NCI-H510A treated with DMSO at 0.1 percent for 48 hours (cell line): Measurements from ENCODE around the gene ATAT1.

ENCODE experiments used
- DNase-seq: peaks from one replicate; lab custom pipeline; 2025; lab: John Stamatoyannopoulos, UW

The ATAT1 gene

DNA sequence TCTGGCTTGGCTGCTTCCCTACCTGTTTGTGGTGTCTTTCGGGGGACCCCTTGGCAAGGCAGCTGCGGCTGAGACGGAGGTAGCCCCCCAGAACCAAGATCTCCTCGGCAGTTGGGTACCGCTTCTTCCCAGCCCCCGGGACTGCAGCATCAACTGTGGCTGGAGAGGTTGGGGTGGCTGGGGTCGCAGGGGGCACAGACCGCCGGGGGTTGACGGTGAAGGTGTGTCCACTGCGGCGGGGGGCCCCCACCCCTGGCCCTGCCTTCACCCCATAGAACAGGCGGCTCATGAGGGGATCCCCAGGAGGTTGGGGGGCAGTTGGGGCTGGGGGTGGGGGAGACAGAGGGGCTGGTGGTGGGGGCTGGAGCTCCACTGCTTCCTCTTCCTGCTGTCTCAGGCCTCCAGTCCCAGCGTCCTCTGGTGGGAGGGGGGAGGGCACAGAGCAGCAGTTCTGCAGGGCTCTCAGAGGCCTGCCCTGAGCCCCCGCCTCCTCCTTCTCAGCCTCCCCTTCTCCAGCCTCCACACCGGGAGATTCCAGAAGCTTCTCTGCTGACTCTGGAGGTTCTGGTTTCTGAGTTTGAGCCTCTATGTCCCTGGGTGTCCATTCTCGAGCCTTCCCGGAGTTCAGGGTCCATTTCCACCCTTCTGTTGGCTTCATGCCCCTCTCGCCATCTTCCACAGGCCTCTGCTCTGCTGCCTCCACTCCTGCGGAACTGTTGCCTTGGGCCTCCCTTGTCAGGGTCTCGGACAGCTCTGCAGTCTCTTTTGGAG lies 57.9 kb downstream of the ATAT1 start:
- no peak for DNase-seq

DNA sequence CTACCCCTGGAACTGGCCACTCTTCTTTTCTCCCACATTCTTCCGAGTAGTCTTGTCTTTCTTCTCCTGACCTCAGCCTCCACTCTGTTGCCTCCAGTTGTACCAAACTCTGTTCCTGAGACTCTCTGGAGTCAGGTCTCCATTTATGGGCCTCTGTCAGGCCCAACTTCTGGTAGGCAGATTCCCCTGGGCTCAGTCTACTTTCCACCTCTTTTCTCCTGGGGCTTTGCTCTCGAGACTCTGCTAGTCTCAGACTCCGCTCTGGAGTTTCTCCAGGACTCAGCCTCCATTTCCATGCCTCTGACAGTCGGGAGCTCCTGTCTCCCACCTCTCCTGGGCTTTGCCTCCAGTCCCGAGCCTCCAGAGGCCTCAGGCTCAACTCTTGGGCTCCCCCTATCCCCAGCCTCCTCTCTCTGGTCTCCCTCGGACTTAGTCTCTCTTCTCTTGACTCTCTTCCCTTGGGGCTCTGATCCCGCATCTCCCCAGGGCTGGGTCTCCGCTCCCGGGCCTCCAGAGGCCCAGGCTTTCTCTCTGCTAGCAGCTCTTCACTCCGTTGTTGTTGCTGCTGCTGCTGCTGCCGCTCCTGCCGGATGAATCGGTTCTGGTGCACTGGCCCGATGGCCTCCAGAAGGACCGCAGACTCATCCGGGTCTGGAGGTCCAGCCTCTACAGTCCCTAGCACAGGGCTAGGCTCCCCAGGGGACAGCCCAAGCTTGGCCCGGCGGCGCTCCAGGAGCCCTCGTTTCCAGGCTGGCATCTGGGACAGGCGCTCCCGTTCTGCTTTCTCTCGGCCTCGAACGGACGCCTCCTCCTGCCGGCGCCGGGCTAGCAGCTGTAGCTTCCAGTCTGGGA lies 58.7 kb downstream of the ATAT1 start:
- DNase-seq = no peak

DNA sequence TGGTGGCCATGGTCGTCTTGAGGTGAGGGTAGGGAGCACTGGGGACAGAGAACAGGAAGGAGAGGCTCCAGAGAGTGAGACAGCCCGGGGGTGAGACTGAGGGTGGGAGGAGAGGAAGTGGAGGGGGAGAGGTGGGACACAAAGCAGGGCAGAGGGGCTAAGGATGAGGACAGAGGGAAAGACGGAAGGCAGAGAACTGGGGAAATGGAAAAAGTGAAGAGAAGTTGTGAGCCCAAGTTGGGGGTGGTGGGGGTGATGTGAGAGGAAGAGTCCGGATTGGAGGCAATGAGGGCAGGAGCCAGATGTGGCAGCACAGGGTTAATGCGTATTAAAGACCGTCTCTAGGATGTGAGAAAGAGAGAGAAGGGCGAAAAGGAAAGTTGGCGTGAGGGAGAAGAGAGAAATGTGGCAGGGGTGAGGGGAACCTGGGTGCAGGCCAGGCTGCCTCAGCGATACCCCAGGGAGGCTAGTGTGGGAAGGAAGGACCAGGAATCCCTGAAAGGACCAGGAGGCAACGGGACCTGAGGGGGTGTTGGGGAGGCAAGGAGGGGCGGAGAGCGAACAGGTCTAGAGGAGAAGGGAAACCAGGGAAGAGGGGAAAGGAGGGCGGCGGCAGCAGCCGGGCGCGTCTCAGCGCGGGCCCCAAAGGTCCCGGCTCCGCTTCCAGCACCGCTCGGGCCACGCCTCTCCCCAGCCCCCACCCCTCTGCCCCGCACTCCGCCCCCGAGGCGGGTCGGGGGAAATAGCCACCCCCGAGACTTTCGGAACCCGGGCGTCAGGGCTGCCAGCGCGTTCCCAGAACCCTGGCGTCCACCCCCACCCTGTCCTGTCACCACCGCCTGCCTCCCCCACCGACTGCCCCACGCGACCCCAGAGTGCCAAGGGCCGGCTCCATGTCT lies 59.6 kb downstream of the ATAT1 start, which contains the start of gene PPP1R18:
TSS of gene PPP1R18 (minus strand) at position 637 of the 899 bp plus-strand sequence. CDS start at position 10, 627 bp downstream.
- peak; percentile 55 for DNase-seq

DNA sequence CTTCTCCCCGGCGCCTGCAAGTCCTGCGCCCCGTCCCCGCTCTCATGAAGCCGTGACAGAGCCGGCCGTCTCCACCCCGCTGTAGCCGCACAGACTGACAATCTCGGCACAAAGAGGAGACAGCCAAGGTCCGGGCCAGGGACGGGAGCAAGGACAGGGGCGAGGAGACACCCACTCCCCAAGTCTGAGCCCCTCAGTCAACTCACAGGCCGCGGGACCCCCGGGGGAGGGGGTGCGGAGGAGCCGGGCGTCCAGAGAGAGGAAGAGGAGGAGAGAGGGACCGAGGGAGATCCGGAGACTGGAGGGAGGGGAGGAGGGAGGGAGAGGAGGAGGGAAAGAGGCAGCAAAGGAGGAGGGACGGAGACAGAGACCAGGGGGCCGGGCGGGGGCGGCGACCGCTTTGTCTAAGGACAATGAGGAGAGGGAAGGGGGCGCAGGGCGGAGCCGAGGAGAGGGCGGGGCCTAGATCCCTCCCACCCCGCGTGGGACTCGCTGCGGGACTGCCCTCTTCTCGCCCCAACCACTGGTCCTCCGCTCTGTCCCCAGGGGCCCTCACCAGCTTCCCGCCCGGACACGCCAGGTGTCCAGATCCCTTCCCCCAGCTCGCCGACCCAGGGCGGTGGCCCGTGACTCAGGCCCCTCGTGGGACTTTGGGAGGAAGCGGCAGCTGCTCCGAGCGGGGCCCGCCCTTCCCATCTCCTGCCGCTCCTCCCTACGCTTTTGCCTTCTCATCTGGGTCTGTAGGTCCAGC lies 60.4 kb downstream of the ATAT1 start:
- DNase-seq = peak; percentile 77

DNA sequence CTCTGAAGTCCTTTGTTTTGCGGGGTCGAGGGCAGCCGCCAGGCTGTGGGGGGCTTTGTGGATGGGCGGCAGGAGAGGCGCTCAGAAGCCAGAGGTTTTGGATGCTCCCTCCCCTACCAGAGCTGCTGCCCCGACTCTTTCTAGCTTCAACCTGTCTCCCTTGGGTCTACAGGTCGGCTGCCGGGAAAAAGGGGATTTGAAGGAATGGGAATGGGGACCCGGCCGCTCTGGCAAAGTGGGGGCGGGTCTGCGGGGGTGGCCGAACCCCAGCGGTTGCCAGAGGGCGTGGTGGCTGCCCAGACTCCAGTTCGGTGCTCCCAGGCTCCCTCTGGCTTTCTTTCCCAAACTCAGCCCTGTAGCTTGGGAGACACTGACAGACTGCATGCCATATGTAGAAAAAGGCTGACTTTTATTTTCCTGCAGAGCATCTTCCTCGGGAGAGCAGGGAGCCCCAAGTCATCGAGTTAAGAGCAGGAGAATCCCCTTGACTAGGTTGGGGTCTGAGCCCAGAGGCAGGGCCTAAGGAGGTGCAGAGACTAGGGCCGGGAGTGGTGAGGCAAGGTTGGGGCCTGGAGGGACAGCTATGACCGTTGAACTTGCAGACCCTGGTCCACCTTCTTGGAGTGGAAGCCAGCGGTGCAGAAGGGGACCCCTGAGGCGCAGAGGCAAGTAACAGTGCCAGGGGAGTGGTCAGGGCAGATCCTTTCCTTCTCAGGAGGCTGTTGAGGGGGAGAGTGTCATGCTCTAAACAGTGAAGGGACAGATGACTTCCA lies 61.2 kb downstream of the ATAT1 start:
- DNase-seq = peak; percentile 7

DNA sequence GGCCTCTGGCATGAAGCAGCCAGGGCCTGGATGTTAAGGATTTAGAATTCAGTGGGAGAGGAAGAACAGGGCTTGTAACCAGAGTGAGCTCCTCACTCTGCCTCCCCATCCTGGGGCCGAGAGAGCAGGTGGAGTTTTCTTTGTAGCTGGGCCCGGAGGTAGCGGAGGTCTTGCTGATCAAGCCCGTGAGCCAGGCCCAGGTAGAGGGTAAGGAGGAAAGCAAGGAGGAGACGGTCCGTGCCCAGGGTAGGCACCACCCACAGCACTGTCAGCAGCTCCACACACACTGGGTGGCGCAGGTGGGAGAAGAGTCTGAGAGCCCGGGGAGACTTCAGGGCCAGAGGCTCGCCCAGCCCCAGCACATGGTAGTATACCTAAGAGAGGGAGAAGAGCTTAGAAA lies 61.9 kb downstream of the ATAT1 start:
- no peak for DNase-seq

DNA sequence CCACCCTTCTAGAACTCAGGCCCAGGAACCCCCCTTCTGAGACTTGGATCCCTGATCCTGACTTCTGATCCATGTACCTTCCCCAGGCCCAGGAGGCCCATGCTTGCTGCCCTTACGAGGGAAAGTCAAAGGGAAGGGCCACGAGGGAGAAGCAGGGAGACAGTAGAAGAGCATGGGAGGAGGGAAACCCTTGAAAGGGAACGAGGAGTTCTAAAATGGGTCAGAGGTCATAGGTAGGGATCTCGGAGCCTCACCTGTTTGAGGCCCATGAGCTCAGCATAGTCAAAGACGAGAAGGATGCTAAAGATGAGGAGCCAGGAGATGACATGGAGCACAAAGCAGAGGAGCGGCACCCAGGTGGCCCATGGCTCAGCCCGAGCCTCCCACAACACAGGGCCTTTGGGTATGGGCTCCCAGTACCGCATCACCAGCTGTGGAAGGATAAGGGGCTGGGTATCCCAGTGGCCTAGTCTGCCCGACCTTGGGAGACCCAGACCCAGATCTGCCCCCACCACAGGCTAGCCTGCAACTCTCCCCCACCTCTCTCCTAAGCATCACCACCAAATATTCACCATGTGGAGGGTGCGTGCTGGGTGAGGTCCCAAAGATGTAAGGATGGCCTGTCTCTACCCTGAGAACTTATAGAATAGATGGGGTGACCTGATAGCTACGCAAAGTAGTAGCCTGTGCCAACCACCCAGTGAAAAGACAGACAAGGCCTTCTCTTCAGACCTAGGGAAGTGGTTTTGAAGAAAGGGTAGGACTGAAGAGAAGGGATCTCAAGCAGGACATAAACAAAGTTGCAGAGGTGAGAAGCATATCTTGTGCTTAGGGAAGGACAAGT lies 62.6 kb downstream of the ATAT1 start:
- no peak for DNase-seq

DNA sequence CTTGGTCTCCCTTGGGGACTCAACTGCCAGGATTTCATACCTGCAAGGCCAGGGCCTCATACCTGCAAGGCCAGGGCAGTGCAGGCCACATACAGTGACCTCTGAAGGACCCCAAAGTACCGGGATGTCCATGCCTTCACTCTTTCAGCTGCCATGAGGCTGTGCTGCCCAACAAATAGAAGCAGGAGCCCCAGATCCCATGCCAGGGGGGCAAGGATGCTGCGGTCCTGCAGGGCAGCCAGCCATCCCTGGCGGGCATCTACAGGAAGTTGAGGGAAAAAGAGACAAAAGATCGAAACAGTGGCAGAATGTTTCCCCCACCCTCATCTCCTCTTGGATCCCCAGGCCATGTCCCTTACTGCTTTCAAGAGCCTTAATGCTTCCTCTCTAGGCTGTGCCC lies 63.3 kb downstream of the ATAT1 start:
- no peak for DNase-seq

DNA sequence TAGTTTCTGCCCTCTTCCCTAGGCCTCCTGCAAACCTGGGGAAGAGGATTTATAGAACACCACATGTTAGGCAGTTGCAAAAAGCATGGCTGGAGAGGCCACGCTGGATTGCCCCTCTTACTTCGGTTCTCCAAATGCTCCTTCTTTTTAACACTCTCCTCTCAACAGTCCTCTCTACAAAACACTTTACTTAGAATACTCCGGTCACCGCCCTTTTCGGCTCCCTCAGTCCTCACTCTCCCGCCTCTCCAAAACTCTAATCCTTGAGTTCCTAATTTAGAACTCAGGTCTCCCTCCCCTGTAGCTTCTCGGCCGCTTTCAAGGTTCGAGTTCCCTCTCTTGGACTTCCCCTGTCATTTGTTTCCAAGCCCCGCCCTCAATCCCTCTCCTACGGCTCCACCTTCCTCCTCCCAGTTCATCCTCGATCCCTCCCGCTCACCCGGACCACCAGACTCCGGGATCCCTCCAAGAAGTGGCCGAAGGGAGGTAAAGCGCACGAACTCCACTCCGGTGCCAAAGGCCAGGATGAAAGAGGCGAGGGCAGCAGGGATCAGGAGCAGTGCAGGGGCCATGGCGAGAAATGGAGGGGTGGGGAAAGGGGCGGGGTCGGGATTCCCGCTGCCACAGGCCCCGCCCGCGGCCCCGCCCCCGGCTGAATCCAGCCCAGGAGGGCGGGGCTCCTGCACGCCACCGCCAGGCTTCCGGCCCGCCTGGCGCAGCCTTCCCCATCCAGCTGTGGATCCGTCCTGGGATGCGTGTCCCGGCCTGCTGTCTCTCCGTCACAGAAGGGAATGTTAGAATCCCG lies 63.9 kb downstream of the ATAT1 start, which contains the start of gene NRM:
TSS of gene NRM (minus strand) at position 582 of the 805 bp plus-strand sequence. CDS start at position 572, 10 bp downstream.
- peak; percentile 87 for DNase-seq

DNA sequence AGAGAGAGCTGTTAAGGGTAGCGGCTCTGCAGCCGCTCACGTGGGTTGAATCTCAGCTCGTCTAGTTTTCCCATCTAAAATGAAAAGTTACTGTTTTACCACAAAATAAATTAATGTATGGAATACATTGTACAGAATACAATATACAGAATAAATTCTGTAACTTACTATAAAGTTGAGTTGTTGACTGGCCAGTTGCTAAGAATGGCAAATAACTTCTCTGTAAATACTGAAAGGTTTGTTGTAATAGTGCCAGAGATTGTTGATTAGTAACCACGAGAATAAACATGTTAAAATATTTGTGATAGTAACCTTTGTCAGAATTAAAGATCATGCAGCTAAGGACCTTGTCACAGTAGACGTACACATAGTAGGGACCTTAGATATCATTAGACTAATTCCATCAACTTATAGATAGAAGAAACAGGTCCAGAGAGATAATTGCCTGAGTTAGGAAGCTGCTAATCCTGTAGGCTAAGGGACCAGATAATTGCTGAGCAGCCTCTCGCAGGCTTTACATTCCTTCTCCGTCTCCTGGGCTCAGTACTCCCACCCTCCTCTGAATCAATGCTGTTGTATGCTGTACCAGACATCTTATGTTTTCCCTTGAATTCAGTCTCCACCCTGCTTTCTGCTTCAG lies 64.7 kb downstream of the ATAT1 start:
- no peak for DNase-seq
